ENCODE results near the gene CDH10. TPM values are rescaled to one million over a fixed set of nuclear protein-coding genes. Genes with fewer than 3 reads are reported as not detected.

CDH10 gene
- total RNA-seq (0.13 TPM), polyA plus RNA-seq (ENCODE audit: insufficient read depth, low read depth, low replicate concordance) (0.17 TPM)
- long read RNA-seq, donor 1, partial matches to known transcripts: 0 of 1 reads
- long read RNA-seq, donor 1, other reads (novel, unspliced or antisense): 0 of 1 reads
- long read RNA-seq, donor 2: 0 reads
- long read RNA-seq, donor 3, partial matches to known transcripts: 0 of 1 reads
- long read RNA-seq, donor 3, other reads (novel, unspliced or antisense): 0 of 1 reads
- long read RNA-seq, donor 4: 0 reads
- long read RNA-seq, donor 5: 0 reads
- long read RNA-seq, donor 6, partial matches to known transcripts: 0 of 1 reads
- long read RNA-seq, donor 6, other reads (novel, unspliced or antisense): 0 of 1 reads
- long read RNA-seq, donor 7: 0 reads
- long read RNA-seq, donor 8, partial matches to known transcripts: 0 of 1 reads
- long read RNA-seq, donor 8, other reads (novel, unspliced or antisense): 0 of 1 reads
- long read RNA-seq, donor 9, partial matches to known transcripts: 0 of 1 reads
- long read RNA-seq, donor 9, other reads (novel, unspliced or antisense): 0 of 1 reads
- long read RNA-seq, donor 10, partial matches to known transcripts: 0 of 1 reads
- long read RNA-seq, donor 10, other reads (novel, unspliced or antisense): 0 of 1 reads

GRCh38 chr5:24644761-24645160 is at the start of gene CDH10:
Gene CDH10, minus strand, starts transcription at chr5:24644978. Its CDS starts 51,488 bp downstream, at chr5:24593490.
- Histone ChIP-seq H3K36me3 (ENCODE audit: control insufficient read depth in 2 of 3, insufficient read depth in 3 of 3, low read length in 3 of 3) (no peaks in the 10 kb centered on the region), H3K4me3 (ENCODE audit: low read length in 3 of 3) (peak within 1 kb of the TSS in 2 of 3 donors; percentile 10 to 69), H3K27ac (ENCODE audit: low read depth in 2 of 2, low read length in 2 of 2) (no peak within 1 kb of the TSS), H3K9me3 (ENCODE audit: control insufficient read depth in 2 of 3, insufficient read depth in 1 of 3, low read length in 3 of 3) (no peaks in the 10 kb centered on the region), H3K9ac (ENCODE audit: low read length in 3 of 3) (peak within 1 kb of the TSS in 1 of 3 donors; percentile 45), H3K4me1 (ENCODE audit: control insufficient read depth in 2 of 3, insufficient read depth in 2 of 3, low read depth in 1 of 3, low read length in 3 of 3) (peaks cover 0 to 5% (median 0%) of the 10 kb centered on the region in 3 donors), H3K27me3 (ENCODE audit: control insufficient read depth, insufficient read depth, low read length) (no peaks in the 10 kb centered on the region)
- no peak for FAIRE-seq
- intact Hi-C loops (cut with DNase I): no loop called here
- peak in 4 of 5 donors; percentile 85 to 93 (median 90) for DNase-seq
- TF ChIP-seq CTCF (IDR thresholded peaks at IDR 0.05; ENCODE audit: borderline replicate concordance, extremely low read depth, insufficient read depth): no peak

- Histone ChIP-seq H3K27me3 (ENCODE audit: control insufficient read depth, insufficient read depth, low read length) (no peaks in the 10 kb centered on the region), H3K36me3 (ENCODE audit: control insufficient read depth in 2 of 3, insufficient read depth in 3 of 3, low read length in 3 of 3) (no peaks in the 10 kb centered on the region), H3K4me1 (ENCODE audit: control insufficient read depth in 2 of 3, insufficient read depth in 2 of 3, low read depth in 1 of 3, low read length in 3 of 3) (no peaks in the 10 kb centered on the region), H3K9me3 (ENCODE audit: control insufficient read depth in 2 of 3, insufficient read depth in 1 of 3, low read length in 3 of 3) (no peaks in the 10 kb centered on the region), H3K4me3 (ENCODE audit: low read length in 3 of 3) (no peak overlapping the region), H3K9ac (ENCODE audit: low read length in 3 of 3) (no peak overlapping the region), H3K27ac (ENCODE audit: low read depth in 2 of 2, low read length in 2 of 2) (no peak overlapping the region)
- DNase-seq (no peak), FAIRE-seq (no peak)
- intact Hi-C loops (cut with DNase I): no loop called here
- no peak for TF ChIP-seq CTCF (IDR thresholded peaks at IDR 0.05; ENCODE audit: borderline replicate concordance, extremely low read depth, insufficient read depth)
These were observed 48.8 kb upstream of the CDH10 start for GRCh38 chr5:24693609-24694008.

- Histone ChIP-seq H3K36me3 (ENCODE audit: control insufficient read depth in 2 of 3, insufficient read depth in 3 of 3, low read length in 3 of 3) (no peaks in the 10 kb centered on the region), H3K27me3 (ENCODE audit: control insufficient read depth, insufficient read depth, low read length) (no peaks in the 10 kb centered on the region), H3K27ac (ENCODE audit: low read depth in 2 of 2, low read length in 2 of 2) (no peak overlapping the region), H3K4me3 (ENCODE audit: low read length in 3 of 3) (no peak overlapping the region), H3K9me3 (ENCODE audit: control insufficient read depth in 2 of 3, insufficient read depth in 1 of 3, low read length in 3 of 3) (no peaks in the 10 kb centered on the region), H3K4me1 (ENCODE audit: control insufficient read depth in 2 of 3, insufficient read depth in 2 of 3, low read depth in 1 of 3, low read length in 3 of 3) (no peaks in the 10 kb centered on the region), H3K9ac (ENCODE audit: low read length in 3 of 3) (no peak overlapping the region)
- intact Hi-C loops (cut with DNase I): no loop called here
- no peak for FAIRE-seq
- no peak for DNase-seq
- TF ChIP-seq CTCF (IDR thresholded peaks at IDR 0.05; ENCODE audit: borderline replicate concordance, extremely low read depth, insufficient read depth): no peak
These were observed 46.3 kb upstream of the CDH10 start for GRCh38 chr5:24691074-24691473.

All from kidney (tissue), 22 donors.